Measurements from ENCODE around the gene PCGF3.

PCGF3 gene

DNA sequence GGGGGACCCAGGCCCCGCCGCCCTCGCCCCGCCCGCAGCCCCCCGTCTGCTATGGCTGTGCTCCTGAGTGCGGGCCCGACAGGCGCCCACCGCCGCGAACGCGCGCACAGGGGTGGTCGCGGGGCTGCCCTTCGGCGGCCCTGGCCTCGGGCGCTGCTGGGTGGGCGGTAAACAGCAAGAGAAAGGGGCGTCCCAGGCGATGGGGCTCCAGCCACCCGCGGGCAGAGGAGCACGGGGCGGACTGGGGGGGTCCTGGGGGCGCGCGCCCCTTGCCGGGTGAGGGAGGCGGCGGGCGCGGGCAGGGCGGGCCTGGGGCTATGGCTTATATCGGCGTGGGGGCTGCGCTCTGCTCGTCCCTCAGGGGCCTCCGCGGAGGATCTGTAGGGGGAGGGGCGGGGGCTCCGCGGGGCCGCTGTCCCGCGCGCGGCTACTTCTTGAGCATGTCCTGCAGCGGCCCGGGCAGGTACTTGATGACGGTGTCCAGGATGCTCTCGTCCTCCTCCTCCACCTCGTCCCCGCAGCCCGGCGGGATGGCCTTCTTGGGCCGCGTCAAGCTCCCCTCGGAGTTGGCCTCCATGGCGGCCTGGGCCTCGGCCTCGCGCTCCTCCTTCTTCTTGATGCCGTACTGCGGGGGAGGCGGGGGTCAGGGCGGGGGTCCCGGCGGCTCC is 80.6 kb downstream of the PCGF3 start:
- Mint-ChIP-seq H3K4me3 (no peak overlapping the region), H3K27ac (no peak overlapping the region), H3K4me1 (ENCODE audit: low read depth) (peaks cover 15% of the 10 kb centered on the region), H3K27me3 (peaks cover 31% of the 10 kb centered on the region), H3K36me3 (ENCODE audit: low read depth) (no peaks in the 10 kb centered on the region), H3K9me3 (no peaks in the 10 kb centered on the region)

GRCh38 chr4:786861-787300 is 81.2 kb downstream of the PCGF3 start:
- peaks cover 31% of the 10 kb centered on the region for H3K27me3 Mint-ChIP-seq
- H3K4me3 Mint-ChIP-seq, result no peak overlapping the region
- H3K4me1 Mint-ChIP-seq (ENCODE audit: low read depth), result peaks cover 15% of the 10 kb centered on the region
- no peak overlapping the region for H3K27ac Mint-ChIP-seq
- H3K36me3 Mint-ChIP-seq (ENCODE audit: low read depth), result no peaks in the 10 kb centered on the region
- H3K9me3 Mint-ChIP-seq, result no peaks in the 10 kb centered on the region

DNA sequence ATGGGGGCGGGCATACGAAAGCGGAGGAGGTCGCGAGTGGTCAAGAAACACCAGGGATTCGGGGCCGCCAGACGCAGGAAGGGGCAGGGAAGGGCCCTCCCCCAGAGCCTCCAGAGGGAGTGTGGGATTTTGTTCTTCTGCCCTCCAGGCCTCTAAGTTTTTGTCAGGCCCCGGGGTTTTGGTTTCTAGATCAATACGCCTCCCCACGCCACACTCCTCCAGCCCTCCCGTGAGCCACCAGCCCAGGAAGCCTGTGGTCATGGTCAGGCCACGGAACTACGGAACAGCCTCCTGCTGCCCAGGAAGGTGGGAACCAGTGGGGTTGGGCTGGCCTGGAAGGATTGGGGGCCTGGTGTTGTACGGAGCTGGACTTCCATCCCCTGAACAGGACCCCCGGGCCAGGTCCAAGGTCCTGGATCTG is 81.9 kb downstream of the PCGF3 start:
- peaks cover 10% of the 10 kb centered on the region for H3K4me1 Mint-ChIP-seq (ENCODE audit: low read depth)

GRCh38 chr4:788006-788635 is 82.5 kb downstream of the PCGF3 start:
- Mint-ChIP-seq H3K4me1 (ENCODE audit: low read depth) (peaks cover 15% of the 10 kb centered on the region), H3K4me3 (no peak overlapping the region), H3K9me3 (no peaks in the 10 kb centered on the region), H3K36me3 (ENCODE audit: low read depth) (no peaks in the 10 kb centered on the region), H3K27me3 (peaks cover 40% of the 10 kb centered on the region), H3K27ac (no peak overlapping the region)

More for the DNA sequence above, 81.9 kb downstream of the PCGF3 start:
- H3K9me3 Mint-ChIP-seq, result no peaks in the 10 kb centered on the region
- H3K27ac Mint-ChIP-seq, result no peak overlapping the region
- H3K4me3 Mint-ChIP-seq, result no peak overlapping the region
- H3K36me3 Mint-ChIP-seq (ENCODE audit: low read depth), result no peaks in the 10 kb centered on the region
- peaks cover 35% of the 10 kb centered on the region for H3K27me3 Mint-ChIP-seq

GRCh38 chr4:788636-789297 is 83.1 kb downstream of the PCGF3 start:
- Mint-ChIP-seq H3K9me3 (no peaks in the 10 kb centered on the region), H3K36me3 (ENCODE audit: low read depth) (no peaks in the 10 kb centered on the region), H3K4me1 (ENCODE audit: low read depth) (peaks cover 15% of the 10 kb centered on the region), H3K4me3 (no peak overlapping the region), H3K27ac (no peak overlapping the region), H3K27me3 (peaks cover 44% of the 10 kb centered on the region)

GRCh38 chr4:789571-790465 is 84.2 kb downstream of the PCGF3 start:
- peaks cover 44% of the 10 kb centered on the region for H3K27me3 Mint-ChIP-seq
- H3K4me1 Mint-ChIP-seq (ENCODE audit: low read depth), result peaks cover 25% of the 10 kb centered on the region
- no peak overlapping the region for H3K4me3 Mint-ChIP-seq
- no peak overlapping the region for H3K27ac Mint-ChIP-seq
- H3K9me3 Mint-ChIP-seq, result no peaks in the 10 kb centered on the region
- H3K36me3 Mint-ChIP-seq (ENCODE audit: low read depth), result no peaks in the 10 kb centered on the region

DNA sequence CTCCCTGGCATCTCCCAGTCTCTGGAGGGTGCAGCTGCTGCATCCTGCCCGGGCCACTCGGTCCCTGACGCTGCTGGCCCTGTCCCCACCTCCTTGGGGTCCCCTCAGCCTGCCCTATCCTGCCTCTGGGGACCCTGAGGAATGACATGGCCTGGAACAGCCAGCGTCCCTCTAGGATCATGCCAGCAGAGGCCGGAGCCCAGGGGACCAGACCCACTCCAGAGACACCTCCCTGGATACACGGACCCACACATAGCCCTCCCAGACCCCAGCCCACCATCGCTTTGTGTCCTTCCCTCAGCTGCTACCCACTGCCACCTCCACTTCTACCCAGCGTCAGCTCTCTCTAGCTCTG is 84.8 kb downstream of the PCGF3 start:
- Mint-ChIP-seq H3K9me3 (no peaks in the 10 kb centered on the region), H3K27me3 (peaks cover 40% of the 10 kb centered on the region), H3K27ac (no peak overlapping the region), H3K4me1 (ENCODE audit: low read depth) (peaks cover 24% of the 10 kb centered on the region), H3K4me3 (no peak overlapping the region), H3K36me3 (ENCODE audit: low read depth) (no peaks in the 10 kb centered on the region)

DNA sequence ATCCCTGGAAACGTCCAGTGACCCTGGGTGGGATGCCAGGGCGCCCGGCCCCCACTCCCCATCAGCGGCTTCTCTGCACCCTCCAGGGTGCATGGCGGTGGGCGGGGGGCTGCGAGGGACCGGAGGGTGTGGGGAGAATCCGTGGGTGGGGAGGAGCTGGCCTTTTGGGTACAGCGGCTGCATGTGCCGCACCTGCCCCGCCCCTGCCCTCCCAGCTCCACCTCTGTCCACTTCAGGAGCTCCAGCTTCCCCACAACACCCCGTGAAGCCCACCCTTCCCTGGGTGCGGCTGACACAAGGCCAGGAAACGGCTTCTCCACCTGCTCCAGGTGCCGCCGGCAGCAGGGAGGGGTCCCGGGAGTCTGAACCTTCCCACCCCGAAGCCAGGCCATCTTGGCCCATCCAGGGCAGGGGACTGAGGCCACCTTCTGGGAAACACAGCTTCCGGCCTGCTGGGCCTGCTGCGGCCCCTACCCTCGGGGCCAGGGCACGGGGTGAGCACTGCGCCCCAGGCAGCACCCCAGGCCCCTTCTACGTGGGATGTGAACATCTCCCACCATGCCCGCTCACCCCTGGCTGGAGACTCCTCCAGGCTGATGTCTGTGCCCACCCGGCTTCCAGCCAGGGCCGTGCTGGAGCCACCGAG is 85.7 kb downstream of the PCGF3 start:
- no peaks in the 10 kb centered on the region for H3K36me3 Mint-ChIP-seq (ENCODE audit: low read depth)
- no peaks in the 10 kb centered on the region for H3K9me3 Mint-ChIP-seq
- H3K4me1 Mint-ChIP-seq (ENCODE audit: low read depth), result peaks cover 24% of the 10 kb centered on the region
- no peak overlapping the region for H3K27ac Mint-ChIP-seq
- peaks cover 38% of the 10 kb centered on the region for H3K27me3 Mint-ChIP-seq
- H3K4me3 Mint-ChIP-seq, result no peak overlapping the region

- H3K27ac Mint-ChIP-seq, result no peak overlapping the region
- peaks cover 41% of the 10 kb centered on the region for H3K27me3 Mint-ChIP-seq
- no peaks in the 10 kb centered on the region for H3K36me3 Mint-ChIP-seq (ENCODE audit: low read depth)
- H3K4me3 Mint-ChIP-seq, result no peak overlapping the region
- peaks cover 24% of the 10 kb centered on the region for H3K4me1 Mint-ChIP-seq (ENCODE audit: low read depth)
- H3K9me3 Mint-ChIP-seq, result no peaks in the 10 kb centered on the region
Observed at GRCh38 chr4:791898-792625, 86.4 kb downstream of the PCGF3 start.

- Mint-ChIP-seq H3K27ac (no peak overlapping the region), H3K4me3 (peak overlapping the region; percentile 44), H3K27me3 (peaks cover 37% of the 10 kb centered on the region), H3K4me1 (ENCODE audit: low read depth) (peaks cover 20% of the 10 kb centered on the region), H3K9me3 (no peaks in the 10 kb centered on the region), H3K36me3 (ENCODE audit: low read depth) (no peaks in the 10 kb centered on the region)
Observed at GRCh38 chr4:792626-793092, 87.0 kb downstream of the PCGF3 start.

DNA sequence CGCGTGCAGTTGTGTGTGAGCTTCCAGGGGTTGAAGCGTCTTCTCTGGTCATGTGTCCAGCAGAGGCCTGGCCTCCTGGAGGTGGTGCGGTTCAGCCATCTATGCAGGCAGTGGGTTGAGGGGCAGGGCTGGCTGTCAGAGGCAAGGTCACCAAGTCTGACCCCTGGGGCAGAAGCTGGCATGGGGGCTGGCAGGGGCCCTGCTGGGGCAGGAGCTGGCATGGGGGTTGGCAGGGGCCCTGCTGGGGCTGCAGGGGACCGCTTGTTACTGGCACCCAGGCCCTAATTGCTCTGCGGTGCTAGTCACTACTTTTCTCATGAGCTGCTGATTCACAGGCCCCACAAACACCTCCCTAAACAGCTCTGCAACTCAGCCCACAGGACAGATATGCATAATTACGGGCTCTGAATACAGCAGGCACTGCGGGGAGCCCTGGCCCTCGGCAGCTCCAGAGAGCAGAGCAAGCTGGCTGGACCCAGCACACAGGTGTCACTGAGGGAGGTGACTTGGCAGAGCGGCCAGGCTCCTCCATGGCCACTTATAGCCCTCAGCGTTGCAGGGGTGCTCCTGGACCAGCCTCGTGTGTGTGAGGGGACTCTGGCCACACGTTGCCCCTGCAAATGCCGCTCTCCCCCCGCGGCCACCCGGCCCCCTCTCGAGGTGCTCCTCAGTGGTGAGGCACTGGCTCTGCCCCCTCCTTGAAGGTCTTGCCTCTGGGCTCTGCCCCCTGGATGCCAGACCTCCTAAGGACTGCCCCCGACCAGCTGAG is 87.6 kb downstream of the PCGF3 start:
- Mint-ChIP-seq H3K9me3 (no peaks in the 10 kb centered on the region), H3K4me3 (peak overlapping the region; percentile 44), H3K4me1 (ENCODE audit: low read depth) (peaks cover 20% of the 10 kb centered on the region), H3K27me3 (peaks cover 37% of the 10 kb centered on the region), H3K27ac (no peak overlapping the region), H3K36me3 (ENCODE audit: low read depth) (no peaks in the 10 kb centered on the region)

- no peak overlapping the region for H3K27ac Mint-ChIP-seq
Observed at GRCh38 chr4:793941-794621, 88.4 kb downstream of the PCGF3 start.

More at GRCh38 chr4:793941-794621, 88.4 kb downstream of the PCGF3 start:
- no peaks in the 10 kb centered on the region for H3K9me3 Mint-ChIP-seq
- peaks cover 37% of the 10 kb centered on the region for H3K27me3 Mint-ChIP-seq
- H3K4me1 Mint-ChIP-seq (ENCODE audit: low read depth), result peaks cover 26% of the 10 kb centered on the region
- H3K4me3 Mint-ChIP-seq, result no peak overlapping the region
- H3K36me3 Mint-ChIP-seq (ENCODE audit: low read depth), result no peaks in the 10 kb centered on the region
